Smooth muscle cell (in vitro differentiated cells): ENCODE results near the gene FLG. TPM values are rescaled to one million over a fixed set of nuclear protein-coding genes. Genes with fewer than 3 reads are reported as not detected.
"Not testable (repeated sequence)": the region's sequence is repeated elsewhere in the genome, so short reads cannot be mapped to it uniquely, and the experiment has no call there.

Experiments used
- DNase-seq: peaks from one replicate; lab custom pipeline; 2025; ENCODE audit not compliant: unreplicated experiment; lab: John Stamatoyannopoulos, UW
- H2AFZ ChIP-seq: fragments of 200-600 bp; sonication (generic); 2 replicates; pipeline ENCODE4 v1.6.0; 2016; ENCODE audit warnings: antibody characterized with exemption, low read depth, mild to moderate bottlenecking
- H3F3A ChIP-seq: fragments of 200-600 bp; sonication (generic); 2 replicates; pipeline ENCODE4 v1.6.0; 2017; ENCODE audit warnings: antibody characterized with exemption, low read depth
- H3K27ac ChIP-seq: fragments of 200-600 bp; sonication (generic); 2 replicates; pipeline ENCODE4 v1.5.1; 2016; ENCODE audit warnings: low read depth, mild to moderate bottlenecking
- H3K27me3 ChIP-seq: fragments of 200-600 bp; sonication (generic); 2 replicates; pipeline ENCODE4 v1.6.1; 2016; ENCODE audit warnings: low read depth, mild to moderate bottlenecking
- H3K36me3 ChIP-seq: fragments of 200-600 bp; sonication (generic); 2 replicates; pipeline ENCODE4 v1.5.1; 2016; ENCODE audit warnings: low read depth
- H3K4me1 ChIP-seq: fragments of 200-600 bp; sonication (generic); 2 replicates; pipeline ENCODE4 v1.5.1; 2016; ENCODE audit warnings: low read depth
- H3K4me2 ChIP-seq: fragments of 200-600 bp; sonication (generic); 2 replicates; pipeline ENCODE4 v1.6.0; 2016; ENCODE audit warnings: mild to moderate bottlenecking
- H3K4me3 ChIP-seq: fragments of 200-600 bp; sonication (generic); 2 replicates; pipeline ENCODE4 v1.5.1; 2016; ENCODE audit warnings: mild to moderate bottlenecking
- H3K79me2 ChIP-seq: fragments of 200-600 bp; sonication (generic); 2 replicates; pipeline ENCODE4 v1.6.0; 2016; ENCODE audit warnings: low read depth, mild to moderate bottlenecking
- H3K9ac ChIP-seq: fragments of 200-600 bp; sonication (generic); 2 replicates; pipeline ENCODE4 v1.6.0; 2016; ENCODE audit warnings: low read depth
- H3K9me3 ChIP-seq: fragments of 200-600 bp; sonication (generic); replicated peaks from 2 replicates; pipeline ENCODE4 v1.5.1; 2016; ENCODE audit warnings: low read depth
- H4K20me1 ChIP-seq: fragments of 200-600 bp; sonication (generic); 2 replicates; pipeline ENCODE4 v1.6.0; 2016; ENCODE audit warnings: low read depth
- CTCF ChIP-seq: fragments of 200-600 bp; sonication (generic); IDR thresholded peaks from 2 replicates; pipeline ENCODE4 v1.5.1; 2017; ENCODE audit warnings: borderline replicate concordance, mild to moderate bottlenecking, antibody characterized with exemption; ENCODE audit not compliant: insufficient read depth, poor library complexity, severe bottlenecking
- WGBS: methylation state at CpG from one replicate; pipeline ENCODE4 v1.1.7; 2016; ENCODE audit warnings: low lambda C conversion rate; 5-methylcytosine and 5-hydroxymethylcytosine counted together
- polyA plus RNA-seq: library from polyadenylated mRNA; unstranded; fragments of >200 nt; fragmentation: Nextera tagmentation; extraction: Ambion mirVana; gene quantifications from 2 replicates; pipeline ENCODE4 v1.2.1, GENCODE V29; 2016
- total RNA-seq: library from RNA; depleted of rRNA; stranded (reverse); fragments of >200 nt; gene quantifications from 2 replicates; pipeline ENCODE4 v1.2.3, GENCODE V29; 2014

The FLG gene
- total and polyA plus RNA-seq, 2 experiments from 2014 or later = not detected

DNA sequence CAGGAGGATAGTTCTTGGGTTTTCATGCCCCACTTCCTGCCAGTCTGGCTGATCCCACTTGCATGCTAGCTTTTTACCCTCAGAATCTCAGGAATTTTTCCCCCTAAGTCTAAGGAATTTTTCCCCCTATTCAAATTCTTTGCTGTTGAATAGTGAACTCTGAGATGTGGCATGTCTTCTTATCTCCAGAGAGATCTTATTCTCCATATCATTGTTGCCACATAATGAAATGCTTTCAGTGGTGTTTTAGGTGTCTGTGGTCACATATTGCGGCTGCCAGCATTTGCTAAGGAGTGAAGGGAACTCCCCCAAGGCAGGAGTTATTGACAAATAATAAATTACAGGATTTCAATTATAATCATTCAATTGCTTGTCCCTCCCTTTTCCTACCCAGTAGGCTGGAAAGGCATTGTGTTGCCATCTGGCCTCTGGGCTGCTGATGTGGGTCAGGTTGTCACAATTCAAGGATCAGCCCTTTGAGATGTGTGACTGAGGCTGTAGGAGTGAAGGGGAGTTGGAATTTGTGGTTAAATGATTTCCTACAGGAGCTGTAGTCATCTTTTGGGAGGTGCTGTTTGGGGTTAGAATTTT, 3.9 kb upstream of the FLG start:
- Histone ChIP-seq H3K9ac (no peak overlapping the region), H4K20me1 (no peaks in the 10 kb centered on the region), H3K4me3 (no peak overlapping the region), H2AFZ (no peak overlapping the region), H3K27me3 (no peaks in the 10 kb centered on the region), H3F3A (no peaks in the 10 kb centered on the region), H3K4me1 (no peaks in the 10 kb centered on the region), H3K4me2 (no peak overlapping the region), H3K9me3 (no peaks in the 10 kb centered on the region), H3K36me3 (no peaks in the 10 kb centered on the region), H3K79me2 (no peaks in the 10 kb centered on the region), H3K27ac (no peak overlapping the region)
- DNase-seq = no peak
- TF ChIP-seq CTCF = no peak
- WGBS = 45% methylated on average over 1 of the region's 1 CpG

- no peaks in the 10 kb centered on the region for H3F3A ChIP-seq
- no peaks in the 10 kb centered on the region for H3K79me2 ChIP-seq
- no peak overlapping the region for H3K4me3 ChIP-seq
- DNase-seq = no peak
- no peak overlapping the region for H3K4me2 ChIP-seq
- TF ChIP-seq CTCF = no peak
- H3K27ac ChIP-seq = no peak overlapping the region
- no peaks in the 10 kb centered on the region for H3K27me3 ChIP-seq
- no peak overlapping the region for H3K9ac ChIP-seq
- peaks cover 7% of the 10 kb centered on the region for H3K9me3 ChIP-seq
- WGBS = 69% methylated on average over 1 of the region's 1 CpG
- H3K4me1 ChIP-seq = no peaks in the 10 kb centered on the region
- no peaks in the 10 kb centered on the region for H3K36me3 ChIP-seq
- H2AFZ ChIP-seq = no peak overlapping the region
- H4K20me1 ChIP-seq = no peaks in the 10 kb centered on the region
These were observed 11.1 kb downstream of the FLG start for GRCh38 chr1:152313970-152314369.

GRCh38 chr1:152313319-152313801, 11.7 kb downstream of the FLG start:
- Histone ChIP-seq H3K4me1 (no peaks in the 10 kb centered on the region), H4K20me1 (no peaks in the 10 kb centered on the region), H3F3A (no peaks in the 10 kb centered on the region), H3K27ac (no peak overlapping the region), H3K27me3 (no peaks in the 10 kb centered on the region), H2AFZ (no peak overlapping the region), H3K4me3 (no peak overlapping the region), H3K79me2 (no peaks in the 10 kb centered on the region), H3K9me3 (peaks cover 7% of the 10 kb centered on the region), H3K9ac (no peak overlapping the region), H3K36me3 (no peaks in the 10 kb centered on the region), H3K4me2 (no peak overlapping the region)
- DNase-seq = no peak
- no peak for TF ChIP-seq CTCF
- 88% methylated on average over 21 of the region's 21 CpGs for WGBS

DNA sequence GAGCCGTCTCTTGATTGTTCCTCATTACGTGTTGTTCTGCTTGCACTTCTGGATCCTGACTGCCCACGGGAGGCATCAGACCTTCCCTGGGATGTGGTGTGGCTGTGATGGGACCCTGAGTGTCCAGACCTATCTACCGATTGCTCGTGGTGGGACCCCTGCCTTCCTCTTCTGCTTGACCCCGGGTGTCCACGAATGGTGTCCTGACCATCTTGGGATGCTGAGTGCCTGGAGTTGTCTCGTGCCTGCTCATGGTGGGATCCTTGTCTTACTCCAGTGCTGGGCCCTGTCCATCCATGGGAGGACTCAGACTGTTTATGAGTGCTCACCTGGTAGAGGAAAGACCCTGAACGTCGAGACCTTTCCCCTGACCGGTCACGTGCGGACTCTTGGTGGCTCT, 12.9 kb downstream of the FLG start:
- not testable (repeated sequence) for H4K20me1 ChIP-seq, H3K4me1 ChIP-seq, H3K36me3 ChIP-seq, H3K27ac ChIP-seq, H3K4me3 ChIP-seq, H3K79me2 ChIP-seq, DNase-seq, H3K4me2 ChIP-seq, H3F3A ChIP-seq, H2AFZ ChIP-seq, H3K9me3 ChIP-seq, H3K9ac ChIP-seq, H3K27me3 ChIP-seq
- 91% methylated on average over 13 of the region's 13 CpGs for WGBS
